OCI-LY1 (cell line): ENCODE measurements around the gene RNF207.

Source experiments
- EZH2 ChIP-seq: fragments of 200-600 bp; sonication (generic), shearing (Covaris generic); IDR thresholded peaks from 2 replicates; pipeline ENCODE4 v1.8.0; 2017; ENCODE audit warnings: borderline replicate concordance, mixed run types, mild to moderate bottlenecking, antibody characterized with exemption, low read length, moderate library complexity, mixed read lengths
- TF ChIP-seq, protein P1 (sequence below): fragments of 200-600 bp; sonication (generic), shearing (Covaris generic); IDR thresholded peaks from 2 replicates; pipeline ENCODE4 v1.5.1; 2017; ENCODE audit warnings: mild to moderate bottlenecking, antibody characterized with exemption, low read length, moderate library complexity, mixed read lengths

DNA sequence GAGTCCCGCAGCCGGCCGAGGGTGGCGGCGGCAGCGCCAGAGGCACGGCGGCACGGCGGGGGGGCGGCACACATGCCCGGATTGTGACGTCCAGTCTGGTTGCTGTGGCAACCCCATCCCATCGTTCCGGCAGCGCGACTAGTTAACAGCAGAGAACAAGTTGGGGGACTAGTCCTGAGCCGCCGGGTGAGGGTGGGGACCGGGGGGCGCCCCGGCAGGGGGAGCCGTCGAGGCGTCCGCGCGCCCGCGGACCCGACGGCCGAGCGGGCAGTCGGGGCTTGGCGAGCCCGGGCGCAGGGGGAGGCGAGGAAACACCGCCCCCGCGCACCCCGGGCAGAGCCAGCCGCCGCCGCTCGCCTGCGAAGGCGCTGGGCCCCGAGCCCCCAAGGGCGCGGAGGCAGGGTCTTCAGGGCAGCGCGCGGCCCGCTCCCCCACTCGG is 25.6 kb upstream of the RNF207 start, which contains the start of gene CHD5:
- TF ChIP-seq, protein P1, sequence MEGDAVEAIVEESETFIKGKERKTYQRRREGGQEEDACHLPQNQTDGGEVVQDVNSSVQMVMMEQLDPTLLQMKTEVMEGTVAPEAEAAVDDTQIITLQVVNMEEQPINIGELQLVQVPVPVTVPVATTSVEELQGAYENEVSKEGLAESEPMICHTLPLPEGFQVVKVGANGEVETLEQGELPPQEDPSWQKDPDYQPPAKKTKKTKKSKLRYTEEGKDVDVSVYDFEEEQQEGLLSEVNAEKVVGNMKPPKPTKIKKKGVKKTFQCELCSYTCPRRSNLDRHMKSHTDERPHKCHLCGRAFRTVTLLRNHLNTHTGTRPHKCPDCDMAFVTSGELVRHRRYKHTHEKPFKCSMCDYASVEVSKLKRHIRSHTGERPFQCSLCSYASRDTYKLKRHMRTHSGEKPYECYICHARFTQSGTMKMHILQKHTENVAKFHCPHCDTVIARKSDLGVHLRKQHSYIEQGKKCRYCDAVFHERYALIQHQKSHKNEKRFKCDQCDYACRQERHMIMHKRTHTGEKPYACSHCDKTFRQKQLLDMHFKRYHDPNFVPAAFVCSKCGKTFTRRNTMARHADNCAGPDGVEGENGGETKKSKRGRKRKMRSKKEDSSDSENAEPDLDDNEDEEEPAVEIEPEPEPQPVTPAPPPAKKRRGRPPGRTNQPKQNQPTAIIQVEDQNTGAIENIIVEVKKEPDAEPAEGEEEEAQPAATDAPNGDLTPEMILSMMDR: no peak
- TF ChIP-seq EZH2: no peak
